ENCODE measurements around the gene ANXA3.

DNA sequence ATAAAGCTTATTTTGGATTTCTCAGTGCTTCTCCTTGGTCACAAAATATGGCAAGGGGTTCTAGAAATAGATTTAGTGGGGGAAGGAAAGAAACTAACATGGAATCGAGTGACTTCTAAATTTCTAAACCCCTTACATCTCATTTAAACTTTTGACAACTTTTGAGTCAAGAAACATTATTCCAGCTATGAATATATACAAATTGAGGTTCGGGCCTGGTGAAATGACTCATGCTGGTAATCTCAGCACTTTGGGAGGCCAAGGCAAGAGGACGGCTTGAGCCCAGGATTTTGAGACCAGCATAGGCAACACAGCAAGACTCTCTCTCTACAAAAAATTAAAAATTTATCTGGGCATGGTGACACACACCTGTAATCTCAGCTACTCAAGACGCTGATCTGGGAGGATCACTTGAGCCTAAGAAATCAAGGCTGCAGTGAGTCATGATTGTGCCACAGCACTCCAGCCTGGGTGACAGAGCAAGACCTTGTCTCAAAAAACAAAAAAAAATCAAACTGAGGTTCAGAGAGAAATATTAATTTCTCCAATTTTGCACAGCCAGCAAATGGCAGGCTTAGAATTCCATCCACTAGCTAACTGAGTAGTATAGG is 99.8 kb downstream of the ANXA3 start:
- TF ChIP-seq, protein P1, sequence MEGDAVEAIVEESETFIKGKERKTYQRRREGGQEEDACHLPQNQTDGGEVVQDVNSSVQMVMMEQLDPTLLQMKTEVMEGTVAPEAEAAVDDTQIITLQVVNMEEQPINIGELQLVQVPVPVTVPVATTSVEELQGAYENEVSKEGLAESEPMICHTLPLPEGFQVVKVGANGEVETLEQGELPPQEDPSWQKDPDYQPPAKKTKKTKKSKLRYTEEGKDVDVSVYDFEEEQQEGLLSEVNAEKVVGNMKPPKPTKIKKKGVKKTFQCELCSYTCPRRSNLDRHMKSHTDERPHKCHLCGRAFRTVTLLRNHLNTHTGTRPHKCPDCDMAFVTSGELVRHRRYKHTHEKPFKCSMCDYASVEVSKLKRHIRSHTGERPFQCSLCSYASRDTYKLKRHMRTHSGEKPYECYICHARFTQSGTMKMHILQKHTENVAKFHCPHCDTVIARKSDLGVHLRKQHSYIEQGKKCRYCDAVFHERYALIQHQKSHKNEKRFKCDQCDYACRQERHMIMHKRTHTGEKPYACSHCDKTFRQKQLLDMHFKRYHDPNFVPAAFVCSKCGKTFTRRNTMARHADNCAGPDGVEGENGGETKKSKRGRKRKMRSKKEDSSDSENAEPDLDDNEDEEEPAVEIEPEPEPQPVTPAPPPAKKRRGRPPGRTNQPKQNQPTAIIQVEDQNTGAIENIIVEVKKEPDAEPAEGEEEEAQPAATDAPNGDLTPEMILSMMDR (IDR thresholded peaks at IDR 0.05): no peak
- TF ChIP-seq EP300 (IDR thresholded peaks at IDR 0.05): no peak
- TF ChIP-seq POLR2A (IDR thresholded peaks at IDR 0.05): no peak

Measured in ovary (tissue), 3 donors.